ENCODE measurements around the gene KTN1. TPM values are rescaled to one million over a fixed set of nuclear protein-coding genes. Genes with fewer than 3 reads are reported as not detected.

KTN1 gene
- total RNA-seq, 1 experiment from 2014 or later = 180 TPM

- no peaks in the 10 kb centered on the region for H3K27me3 Mint-ChIP-seq (ENCODE audit: insufficient read depth, unreplicated experiment)
- no peaks in the 10 kb centered on the region for H3K36me3 Mint-ChIP-seq (ENCODE audit: insufficient read depth, unreplicated experiment)
- POLR2A ChIA-PET = no interaction called here
- CTCF ChIA-PET = interaction anchor here (0.8 to 2.5 kb wide), 2 partner anchors 10 to 169 kb away, joined by 5 to 16 read pairs; no protein-coding TSS in a partner anchor
- H3K27ac Mint-ChIP-seq (ENCODE audit: low read depth, unreplicated experiment) = no peak overlapping the region
- H3K4me1 Mint-ChIP-seq (ENCODE audit: insufficient read depth, unreplicated experiment) = peaks cover 6% of the 10 kb centered on the region
- BruUV-seq (replicated peaks) = no TSS peak
- no peak for DNase-seq (ENCODE audit: unreplicated experiment)
- intact Hi-C loops (cut with micrococcal nuclease) = no loop called here
- TF ChIP-seq CTCF (IDR thresholded peaks at IDR 0.05; ENCODE audit: unreplicated experiment) = no peak
- no peaks in the 10 kb centered on the region for H3K9me3 Mint-ChIP-seq (ENCODE audit: unreplicated experiment)
- H3K4me3 Mint-ChIP-seq (ENCODE audit: unreplicated experiment) = no peak overlapping the region
These were observed 142.0 kb downstream of the KTN1 start for GRCh38 chr14:55722054-55722453.

- H3K9me3 Mint-ChIP-seq (ENCODE audit: unreplicated experiment) = no peaks in the 10 kb centered on the region
- no peak overlapping the region for H3K27ac Mint-ChIP-seq (ENCODE audit: low read depth, unreplicated experiment)
- no peak for DNase-seq (ENCODE audit: unreplicated experiment)
- peaks cover 6% of the 10 kb centered on the region for H3K4me1 Mint-ChIP-seq (ENCODE audit: insufficient read depth, unreplicated experiment)
- intact Hi-C loops (cut with micrococcal nuclease) = no loop called here
- H3K36me3 Mint-ChIP-seq (ENCODE audit: insufficient read depth, unreplicated experiment) = no peaks in the 10 kb centered on the region
- BruUV-seq (replicated peaks) = no TSS peak
- no peak for TF ChIP-seq CTCF (IDR thresholded peaks at IDR 0.05; ENCODE audit: unreplicated experiment)
- ChIA-PET CTCF (interaction anchor here (0.6 kb wide), 1 partner anchor 394 kb away, joined by 3 read pairs; no protein-coding TSS in a partner anchor), POLR2A (no interaction called here)
- H3K4me3 Mint-ChIP-seq (ENCODE audit: unreplicated experiment) = no peak overlapping the region
- no peaks in the 10 kb centered on the region for H3K27me3 Mint-ChIP-seq (ENCODE audit: insufficient read depth, unreplicated experiment)
These were observed 144.7 kb downstream of the KTN1 start for GRCh38 chr14:55724736-55725135.

- H3K27me3 Mint-ChIP-seq (ENCODE audit: insufficient read depth, unreplicated experiment) = no peaks in the 10 kb centered on the region
- no peak overlapping the region for H3K27ac Mint-ChIP-seq (ENCODE audit: low read depth, unreplicated experiment)
- no peak for TF ChIP-seq CTCF (IDR thresholded peaks at IDR 0.05; ENCODE audit: unreplicated experiment)
- intact Hi-C loops (cut with micrococcal nuclease) = no loop called here
- H3K36me3 Mint-ChIP-seq (ENCODE audit: insufficient read depth, unreplicated experiment) = no peaks in the 10 kb centered on the region
- DNase-seq (ENCODE audit: unreplicated experiment) = no peak
- H3K9me3 Mint-ChIP-seq (ENCODE audit: unreplicated experiment) = no peaks in the 10 kb centered on the region
- no TSS peak for BruUV-seq (replicated peaks)
- CTCF ChIA-PET = interaction anchor here (0.6 to 1.6 kb wide), 17 partner anchors 9 to 740 kb away, joined by 3 to 7 read pairs (median 4); no protein-coding TSS in a partner anchor
- POLR2A ChIA-PET = interaction anchor here (0.9 to 1.1 kb wide), 2 partner anchors 120 to 608 kb away, joined by 3 to 5 read pairs; no protein-coding TSS in a partner anchor
- no peak overlapping the region for H3K4me3 Mint-ChIP-seq (ENCODE audit: unreplicated experiment)
- H3K4me1 Mint-ChIP-seq (ENCODE audit: insufficient read depth, unreplicated experiment) = peaks cover 6% of the 10 kb centered on the region
These were observed 150.7 kb downstream of the KTN1 start for GRCh38 chr14:55730592-55731310.

- BruUV-seq (replicated peaks) = no TSS peak
- H3K27ac Mint-ChIP-seq (ENCODE audit: low read depth, unreplicated experiment) = no peak overlapping the region
- no peak for DNase-seq (ENCODE audit: unreplicated experiment)
- TF ChIP-seq CTCF (IDR thresholded peaks at IDR 0.05; ENCODE audit: unreplicated experiment) = no peak
- H3K4me1 Mint-ChIP-seq (ENCODE audit: insufficient read depth, unreplicated experiment) = peaks cover 6% of the 10 kb centered on the region
- CTCF ChIA-PET = interaction anchor here (0.5 to 1.7 kb wide), 23 partner anchors 9 to 747 kb away, joined by 3 to 16 read pairs (median 4); no protein-coding TSS in a partner anchor
- POLR2A ChIA-PET = interaction anchor here (0.9 to 1.0 kb wide), 3 partner anchors 69 to 607 kb away, joined by 3 read pairs; no protein-coding TSS in a partner anchor
- H3K36me3 Mint-ChIP-seq (ENCODE audit: insufficient read depth, unreplicated experiment) = no peaks in the 10 kb centered on the region
- H3K4me3 Mint-ChIP-seq (ENCODE audit: unreplicated experiment) = no peak overlapping the region
- intact Hi-C loops (cut with micrococcal nuclease) = no loop called here
- H3K27me3 Mint-ChIP-seq (ENCODE audit: insufficient read depth, unreplicated experiment) = no peaks in the 10 kb centered on the region
- H3K9me3 Mint-ChIP-seq (ENCODE audit: unreplicated experiment) = no peaks in the 10 kb centered on the region
These were observed 151.4 kb downstream of the KTN1 start for GRCh38 chr14:55731311-55731872.

Data from MCF 10A (cell line).